NT2/D1 (cell line): ENCODE data around the gene LRMDA.

ENCODE experiments used
- DNase-seq: peaks from one replicate; pipeline ENCODE4 v3.0.0-alpha.2; 2011; ENCODE audit warnings: low read depth, low spot score
- H3K27me3 ChIP-seq: 2 replicates; pipeline ENCODE4 v1.6.0; 2011; ENCODE audit warnings: mild to moderate bottlenecking; ENCODE audit not compliant: insufficient read length, insufficient read depth
- H3K36me3 ChIP-seq: 2 replicates; pipeline ENCODE4 v1.6.1; 2011; ENCODE audit warnings: mild to moderate bottlenecking, low read length, mixed read lengths; ENCODE audit not compliant: insufficient read depth, insufficient read length
- H3K4me1 ChIP-seq: 2 replicates; pipeline ENCODE4 v1.5.1; 2011; ENCODE audit not compliant: insufficient read depth, insufficient read length
- H3K4me3 ChIP-seq: 2 replicates; pipeline ENCODE4 v1.5.1; 2011; ENCODE audit warnings: low read depth; ENCODE audit not compliant: insufficient read length
- H3K9ac ChIP-seq: 2 replicates; pipeline ENCODE4 v1.6.0; 2011; ENCODE audit warnings: low read depth; ENCODE audit not compliant: insufficient read length
- H3K9me3 ChIP-seq: 2 replicates; pipeline ENCODE4 v1.5.1; 2011; ENCODE audit warnings: mild to moderate bottlenecking, low read length; ENCODE audit not compliant: insufficient read depth
- SUZ12 ChIP-seq: IDR thresholded peaks from 2 replicates; pipeline ENCODE4 v1.6.1; 2011; ENCODE audit not compliant: insufficient read length, insufficient read depth; ENCODE audit errors: extremely low read depth
- YY1 ChIP-seq: IDR thresholded peaks from 2 replicates; pipeline ENCODE4 v1.6.1; 2011; ENCODE audit not compliant: insufficient read length, insufficient read depth
- ZNF274 ChIP-seq: IDR thresholded peaks from 2 replicates; pipeline ENCODE4 v1.6.1; 2011; ENCODE audit warnings: mild to moderate bottlenecking, low read depth, low read length

Gene LRMDA

GRCh38 chr10:76461024-76461423 lies 1029.6 kb downstream of the LRMDA start:
- Histone ChIP-seq H3K36me3 (no peaks in the 10 kb centered on the region), H3K4me3 (no peak overlapping the region), H3K4me1 (no peaks in the 10 kb centered on the region), H3K9ac (no peak overlapping the region), H3K27me3 (no peaks in the 10 kb centered on the region), H3K9me3 (no peaks in the 10 kb centered on the region; the same call in 1 of the 2 replicates)
- TF ChIP-seq ZNF274, result no peak
- no peak for TF ChIP-seq YY1
- TF ChIP-seq SUZ12, result no peak
- no peak for DNase-seq

GRCh38 chr10:76463111-76463510 lies 1031.7 kb downstream of the LRMDA start:
- TF ChIP-seq YY1 (no peak), ZNF274 (no peak)
- no peak for DNase-seq
- H3K4me3 ChIP-seq, result no peak overlapping the region
- no peaks in the 10 kb centered on the region for H3K27me3 ChIP-seq
- no peaks in the 10 kb centered on the region; the same call in 1 of the 2 replicates for H3K9me3 ChIP-seq
- H3K4me1 ChIP-seq, result no peaks in the 10 kb centered on the region
- H3K9ac ChIP-seq, result no peak overlapping the region
- H3K36me3 ChIP-seq, result no peaks in the 10 kb centered on the region

GRCh38 chr10:76466836-76467503 lies 1035.5 kb downstream of the LRMDA start:
- TF ChIP-seq ZNF274, result no peak
- no peak for TF ChIP-seq YY1
- no peak for TF ChIP-seq SUZ12
- no peak overlapping the region for H3K4me3 ChIP-seq

GRCh38 chr10:76469675-76470074 lies 1038.3 kb downstream of the LRMDA start:
- no peaks in the 10 kb centered on the region for H3K36me3 ChIP-seq
- no peaks in the 10 kb centered on the region for H3K9me3 ChIP-seq
- TF ChIP-seq YY1 (no peak), ZNF274 (no peak), SUZ12 (no peak)
- no peaks in the 10 kb centered on the region for H3K4me1 ChIP-seq
- H3K9ac ChIP-seq, result no peak overlapping the region
- no peak for DNase-seq
- H3K27me3 ChIP-seq, result no peaks in the 10 kb centered on the region
- no peak overlapping the region for H3K4me3 ChIP-seq

More at GRCh38 chr10:76466836-76467503, 1035.5 kb downstream of the LRMDA start:
- no peak overlapping the region for H3K9ac ChIP-seq
- no peaks in the 10 kb centered on the region for H3K27me3 ChIP-seq
- no peaks in the 10 kb centered on the region for H3K4me1 ChIP-seq
- DNase-seq, result no peak
- no peaks in the 10 kb centered on the region; the same call in 1 of the 2 replicates for H3K9me3 ChIP-seq
- H3K36me3 ChIP-seq, result no peaks in the 10 kb centered on the region

- H3K36me3 ChIP-seq, result no peaks in the 10 kb centered on the region
- H3K9me3 ChIP-seq, result no peaks in the 10 kb centered on the region
- H3K27me3 ChIP-seq, result no peaks in the 10 kb centered on the region
- DNase-seq, result no peak
- no peak overlapping the region for H3K4me3 ChIP-seq
- no peaks in the 10 kb centered on the region for H3K4me1 ChIP-seq
- TF ChIP-seq SUZ12 (no peak), ZNF274 (no peak), YY1 (no peak)
- H3K9ac ChIP-seq, result no peak overlapping the region
Measured at GRCh38 chr10:76479103-76479790, 1047.8 kb downstream of the LRMDA start.

- Histone ChIP-seq H3K9me3 (no peaks in the 10 kb centered on the region), H3K4me1 (no peaks in the 10 kb centered on the region), H3K4me3 (no peak overlapping the region), H3K27me3 (no peaks in the 10 kb centered on the region), H3K36me3 (no peaks in the 10 kb centered on the region), H3K9ac (no peak overlapping the region)
- TF ChIP-seq SUZ12 (no peak), YY1 (no peak), ZNF274 (no peak)
- no peak for DNase-seq
Measured at GRCh38 chr10:76481178-76481577, 1049.8 kb downstream of the LRMDA start.

GRCh38 chr10:76487582-76487981 lies 1056.2 kb downstream of the LRMDA start:
- Histone ChIP-seq H3K36me3 (no peaks in the 10 kb centered on the region), H3K27me3 (no peaks in the 10 kb centered on the region), H3K9ac (no peak overlapping the region), H3K4me3 (no peak overlapping the region), H3K9me3 (no peaks in the 10 kb centered on the region), H3K4me1 (no peaks in the 10 kb centered on the region)
- no peak for DNase-seq
- no peak for TF ChIP-seq ZNF274
- no peak for TF ChIP-seq SUZ12
- no peak for TF ChIP-seq YY1
